BJ (cell line): ENCODE results near the gene HSP90AB1. TPM values are rescaled to one million over a fixed set of nuclear protein-coding genes. Genes with fewer than 3 reads are reported as not detected.
A peak's percentile ranks its signal among the peaks of the same experiment; 100 is the strongest.

Experiments used
- CTCF ChIA-PET: fragments of 350-600 bp; formaldehyde crosslinking; extraction: SDS; loops from one replicate; lab custom pipeline; 2021; ENCODE audit warnings: antibody characterized with exemption, inconsistent platforms; lab: Yijun Ruan, JAX
- POLR2A ChIA-PET: fragments of 300-600 bp; sonication (Branson Sonifier 250); formaldehyde crosslinking; extraction: SDS; loops from one replicate; lab custom pipeline; 2021; ENCODE audit warnings: antibody characterized with exemption; lab: Charles Lee
- DNase-seq: peaks from one replicate; pipeline ENCODE4 v3.0.0-alpha.2; 2011; ENCODE audit warnings: low read depth
- H3K27me3 ChIP-seq: 2 replicates; pipeline ENCODE4 v1.6.0; 2011; ENCODE audit warnings: low read length; ENCODE audit not compliant: control insufficient read depth, insufficient read depth
- H3K36me3 ChIP-seq: 2 replicates; pipeline ENCODE4 v1.5.1; 2011; ENCODE audit warnings: low read length; ENCODE audit not compliant: control insufficient read depth, insufficient read depth
- H3K4me3 ChIP-seq: 2 replicates; pipeline ENCODE4 v1.5.1; 2011; ENCODE audit warnings: low read depth, mild to moderate bottlenecking, control low read depth, low read length
- polyA plus RNA-seq: library from polyadenylated mRNA; depleted of rRNA; stranded (reverse); fragments of >200 nt; gene quantifications from 2 replicates; pipeline ENCODE4 v1.2.3, GENCODE V29; 2011
- TF ChIP-seq, protein P1 (sequence below): IDR thresholded peaks from 2 replicates; pipeline ENCODE4 v1.5.1; 2011; ENCODE audit warnings: low read depth, mild to moderate bottlenecking, control low read depth, inconsistent platforms, low read length, moderate library complexity; ENCODE audit not compliant: insufficient read depth

HSP90AB1 gene
- polyA plus RNA-seq, 1 experiment, result 578 TPM

DNA sequence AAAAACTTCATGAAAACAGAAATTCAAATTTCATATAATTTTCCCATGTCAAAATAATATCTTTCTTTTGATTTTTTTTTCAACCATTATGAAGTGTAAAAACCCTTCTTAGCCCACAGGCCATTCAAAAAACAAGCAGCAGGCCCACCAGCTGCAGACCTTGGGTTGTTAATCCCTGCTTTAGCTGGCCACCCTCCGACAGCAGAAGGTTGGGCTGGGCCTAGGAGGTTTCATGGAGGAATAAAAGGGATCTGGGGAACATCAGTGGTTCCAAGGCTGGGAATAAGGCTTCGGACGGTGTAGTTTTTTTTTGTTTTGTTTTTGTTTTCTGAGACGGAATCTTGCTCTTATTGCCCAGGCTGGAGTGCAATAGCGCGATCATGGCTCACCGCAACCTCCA, 3.6 kb upstream of the HSP90AB1 start:
- CTCF ChIA-PET, result interaction anchor here (1.3 to 6.6 kb wide), 4 partner anchors 9 to 25 kb away, joined by 3 to 50 read pairs (median 6); no protein-coding TSS in a partner anchor
- POLR2A ChIA-PET, result no interaction called here

DNA sequence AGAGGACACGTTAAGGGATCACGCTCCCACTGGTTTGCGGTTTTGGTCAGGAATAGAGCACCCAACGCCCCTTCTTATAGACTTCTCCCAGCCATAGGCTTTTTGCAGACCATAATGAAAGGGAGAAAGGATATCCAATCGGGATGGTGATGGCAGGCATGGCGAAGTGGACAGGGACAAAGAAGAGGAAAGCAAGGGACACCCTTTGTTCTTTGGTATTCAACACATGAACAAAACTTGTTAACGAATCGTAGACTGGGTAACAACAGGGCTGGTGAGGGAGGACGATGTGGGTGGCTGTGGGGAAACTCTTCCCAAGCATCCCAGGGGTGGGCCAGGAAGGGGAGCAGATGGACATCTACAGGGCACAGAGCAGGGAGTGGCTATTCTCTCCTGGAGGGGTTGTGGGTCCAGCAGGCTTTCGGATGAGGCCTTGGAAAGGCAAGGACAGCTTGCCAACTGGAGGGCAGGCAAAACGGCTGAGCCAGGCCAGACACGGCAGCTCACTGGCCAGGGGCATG, 1.4 kb upstream of the HSP90AB1 start:
- Histone ChIP-seq H3K36me3 (peaks cover 8% of the 10 kb centered on the region), H3K27me3 (no peaks in the 10 kb centered on the region), H3K4me3 (peak overlapping the region; percentile 79)
- no peak for DNase-seq
- POLR2A ChIA-PET, result interaction anchor here (0.6 to 0.9 kb wide), 2 partner anchors 11 to 112 kb away, joined by 3 to 5 read pairs; no protein-coding TSS in a partner anchor
- TF ChIP-seq, protein P1, sequence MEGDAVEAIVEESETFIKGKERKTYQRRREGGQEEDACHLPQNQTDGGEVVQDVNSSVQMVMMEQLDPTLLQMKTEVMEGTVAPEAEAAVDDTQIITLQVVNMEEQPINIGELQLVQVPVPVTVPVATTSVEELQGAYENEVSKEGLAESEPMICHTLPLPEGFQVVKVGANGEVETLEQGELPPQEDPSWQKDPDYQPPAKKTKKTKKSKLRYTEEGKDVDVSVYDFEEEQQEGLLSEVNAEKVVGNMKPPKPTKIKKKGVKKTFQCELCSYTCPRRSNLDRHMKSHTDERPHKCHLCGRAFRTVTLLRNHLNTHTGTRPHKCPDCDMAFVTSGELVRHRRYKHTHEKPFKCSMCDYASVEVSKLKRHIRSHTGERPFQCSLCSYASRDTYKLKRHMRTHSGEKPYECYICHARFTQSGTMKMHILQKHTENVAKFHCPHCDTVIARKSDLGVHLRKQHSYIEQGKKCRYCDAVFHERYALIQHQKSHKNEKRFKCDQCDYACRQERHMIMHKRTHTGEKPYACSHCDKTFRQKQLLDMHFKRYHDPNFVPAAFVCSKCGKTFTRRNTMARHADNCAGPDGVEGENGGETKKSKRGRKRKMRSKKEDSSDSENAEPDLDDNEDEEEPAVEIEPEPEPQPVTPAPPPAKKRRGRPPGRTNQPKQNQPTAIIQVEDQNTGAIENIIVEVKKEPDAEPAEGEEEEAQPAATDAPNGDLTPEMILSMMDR, result no peak
- CTCF ChIA-PET, result interaction anchor here (0.7 to 6.6 kb wide), 7 partner anchors 8 to 73 kb away, joined by 3 to 50 read pairs (median 14); partner anchors contain the start of gene SLC35B2

More for the DNA sequence above, 3.6 kb upstream of the HSP90AB1 start:
- no peaks in the 10 kb centered on the region for H3K27me3 ChIP-seq
- no peaks in the 10 kb centered on the region for H3K36me3 ChIP-seq
- TF ChIP-seq, protein P1, result no peak
- no peak for DNase-seq
- H3K4me3 ChIP-seq, result no peak overlapping the region

DNA sequence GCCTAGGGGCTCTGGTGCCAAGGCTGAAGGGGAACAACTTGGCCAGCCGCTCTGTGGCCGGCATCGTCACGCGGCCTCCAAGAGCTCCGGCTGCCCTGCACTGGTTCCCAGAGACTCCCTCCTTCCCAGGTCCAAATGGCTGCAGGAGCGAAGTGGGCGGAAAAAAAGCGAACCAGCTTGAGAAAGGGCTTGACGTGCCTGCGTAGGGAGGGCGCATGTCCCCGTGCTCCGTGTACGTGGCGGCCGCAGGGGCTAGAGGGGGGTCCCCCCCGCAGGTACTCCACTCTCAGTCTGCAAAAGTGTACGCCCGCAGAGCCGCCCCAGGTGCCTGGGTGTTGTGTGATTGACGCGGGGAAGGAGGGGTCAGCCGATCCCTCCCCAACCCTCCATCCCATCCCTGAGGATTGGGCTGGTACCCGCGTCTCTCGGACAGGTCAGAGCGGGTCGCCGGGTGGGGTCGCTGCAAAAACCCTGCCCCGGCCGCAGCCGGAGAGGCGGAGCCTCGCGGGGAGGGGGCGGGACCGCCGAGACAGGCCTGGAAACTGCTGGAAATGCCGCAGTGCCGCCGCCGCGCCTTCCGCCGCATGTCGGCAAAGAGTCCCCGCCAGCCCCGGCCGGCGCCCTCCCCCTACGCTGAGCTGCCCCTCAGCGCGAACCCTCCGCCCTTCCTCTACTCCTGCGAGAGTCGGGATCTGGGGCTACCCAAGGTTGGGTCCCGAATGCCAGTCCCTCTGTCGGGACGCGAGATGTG, 814 bp upstream of the HSP90AB1 start:
- no peak for DNase-seq
- H3K36me3 ChIP-seq, result peaks cover 14% of the 10 kb centered on the region
- H3K27me3 ChIP-seq, result no peaks in the 10 kb centered on the region
- ChIA-PET POLR2A (interaction anchor here (0.5 to 1.6 kb wide), 6 partner anchors 8 to 617 kb away, joined by 3 to 18 read pairs (median 6); partner anchors contain the start of gene SLC35B2), CTCF (interaction anchor here (0.6 to 6.6 kb wide), 8 partner anchors 8 to 151 kb away, joined by 3 to 50 read pairs (median 8); partner anchors contain the start of gene SLC35B2)
- H3K4me3 ChIP-seq, result peak overlapping the region; percentile 79
- TF ChIP-seq, protein P1, result peak; percentile 45

DNA sequence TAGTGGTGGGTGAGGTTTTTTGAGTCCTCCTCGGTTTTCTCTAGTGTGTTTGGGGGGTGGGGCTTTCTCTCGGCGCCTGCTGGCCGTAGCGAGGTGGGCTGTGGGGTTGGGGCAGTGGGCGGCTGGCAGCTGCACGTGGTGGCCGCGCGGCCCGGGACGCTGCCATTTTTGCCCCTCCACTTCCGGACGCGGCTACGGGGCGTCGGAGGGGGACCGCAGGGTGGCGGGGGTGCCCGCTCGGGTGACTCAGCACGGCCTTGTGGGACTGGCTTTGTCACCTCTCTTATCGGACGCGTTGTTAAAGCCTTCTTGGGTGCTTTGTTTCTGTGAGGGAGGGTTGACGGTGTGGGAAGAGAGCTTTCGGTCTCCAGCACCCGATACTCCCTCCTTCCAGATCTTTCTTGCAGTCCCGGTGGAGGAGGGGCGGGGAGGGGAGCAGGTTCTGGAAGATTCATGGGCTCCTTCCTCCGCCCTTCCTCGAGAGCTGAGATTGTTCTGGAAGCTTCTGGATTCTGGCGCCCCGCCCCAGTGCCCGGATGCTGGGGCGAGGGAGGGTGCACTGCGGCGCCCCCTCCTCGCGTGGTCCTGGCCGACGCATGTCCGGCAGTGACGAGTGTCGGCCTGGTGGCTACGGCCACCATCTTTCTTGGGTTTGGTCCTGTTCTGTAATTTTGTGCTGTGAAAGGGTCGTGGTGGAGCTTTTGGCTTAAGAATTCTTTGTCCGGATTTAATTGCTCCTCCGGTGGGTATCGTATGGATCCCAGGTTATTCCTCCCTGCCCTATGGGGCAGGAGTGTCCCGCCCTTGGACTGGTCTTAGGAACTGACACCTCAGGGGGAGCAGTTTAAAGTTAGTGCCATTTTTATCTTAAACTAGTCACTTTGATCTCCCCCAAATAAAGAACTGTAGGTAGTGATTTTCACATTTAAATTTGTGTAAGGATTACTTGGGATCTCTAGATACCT, 719 bp downstream of the HSP90AB1 start:
- CTCF ChIA-PET, result interaction anchor here (0.6 to 6.6 kb wide), 7 partner anchors 9 to 75 kb away, joined by 3 to 50 read pairs (median 14); partner anchors contain the start of gene SLC35B2
- Histone ChIP-seq H3K4me3 (peak overlapping the region; percentile 79), H3K36me3 (peaks cover 24% of the 10 kb centered on the region), H3K27me3 (no peaks in the 10 kb centered on the region)
- POLR2A ChIA-PET, result interaction anchor here (0.7 to 1.6 kb wide), 3 partner anchors 9 to 23 kb away, joined by 3 to 18 read pairs (median 8); partner anchors contain the start of gene SLC35B2
- DNase-seq, result no peak
- TF ChIP-seq, protein P1, result no peak
